GM18505 (cell line): ENCODE data around the gene PRMT7.
A peak's percentile ranks its signal among the peaks of the same experiment; 100 is the strongest.

ENCODE experiments used
- ATAC-seq: cut with Tn5 transposase; IDR thresholded peaks from one replicate; pipeline ENCODE4 v1.9.1; 2021; ENCODE audit not compliant: unreplicated experiment
- POLR2A ChIP-seq: IDR thresholded peaks from 4 replicates; pipeline ENCODE4 v1.6.1; 2011; ENCODE audit warnings: borderline replicate concordance; ENCODE audit not compliant: insufficient read depth, insufficient read length; ENCODE audit errors: extremely low read depth

The PRMT7 gene

GRCh38 chr16:68309799-68310198, 1.0 kb upstream of the PRMT7 start:
- TF ChIP-seq POLR2A, result no peak
- ATAC-seq, result no peak

- no peak for ATAC-seq
- no peak for TF ChIP-seq POLR2A
Observed at GRCh38 chr16:68310437-68310773, 414 bp upstream of the PRMT7 start.

- no peak for ATAC-seq
- TF ChIP-seq POLR2A, result no peak
Observed at GRCh38 chr16:68313116-68313515, 2.3 kb downstream of the PRMT7 start.

GRCh38 chr16:68319185-68319908, 8.5 kb downstream of the PRMT7 start:
- no peak for ATAC-seq
- no peak for TF ChIP-seq POLR2A

GRCh38 chr16:68324336-68324735, 13.5 kb downstream of the PRMT7 start:
- no peak for ATAC-seq
- TF ChIP-seq POLR2A, result no peak

- no peak for ATAC-seq
Observed at GRCh38 chr16:68324780-68325357, 14.1 kb downstream of the PRMT7 start.

GRCh38 chr16:68328151-68328859, 17.5 kb downstream of the PRMT7 start:
- peak; percentile 53 for ATAC-seq
- no peak for TF ChIP-seq POLR2A

More at GRCh38 chr16:68324780-68325357, 14.1 kb downstream of the PRMT7 start:
- TF ChIP-seq POLR2A, result no peak

GRCh38 chr16:68328860-68329390, 18.1 kb downstream of the PRMT7 start:
- no peak for TF ChIP-seq POLR2A
- ATAC-seq, result no peak

GRCh38 chr16:68331879-68332410, 21.1 kb downstream of the PRMT7 start:
- ATAC-seq, result no peak
- TF ChIP-seq POLR2A, result no peak

- no peak for ATAC-seq
Observed at GRCh38 chr16:68332411-68333121, 21.7 kb downstream of the PRMT7 start.

GRCh38 chr16:68335175-68335574, 24.4 kb downstream of the PRMT7 start:
- TF ChIP-seq POLR2A, result no peak
- ATAC-seq, result no peak

More at GRCh38 chr16:68332411-68333121, 21.7 kb downstream of the PRMT7 start:
- TF ChIP-seq POLR2A, result no peak

GRCh38 chr16:68338326-68339119, 27.7 kb downstream of the PRMT7 start:
- TF ChIP-seq POLR2A, result no peak
- ATAC-seq, result no peak
